HG02678 (cell line): ENCODE measurements around the gene NRXN2.
"Not testable (repeated sequence)": the region's sequence is repeated elsewhere in the genome, so short reads cannot be mapped to it uniquely, and the experiment has no call there.

Experiments
- ATAC-seq: cut with Tn5 transposase; IDR thresholded peaks from one replicate; pipeline ENCODE4 v1.9.1; 2021; ENCODE audit warnings: mild to moderate bottlenecking, moderate library complexity; ENCODE audit not compliant: unreplicated experiment

NRXN2 gene

DNA sequence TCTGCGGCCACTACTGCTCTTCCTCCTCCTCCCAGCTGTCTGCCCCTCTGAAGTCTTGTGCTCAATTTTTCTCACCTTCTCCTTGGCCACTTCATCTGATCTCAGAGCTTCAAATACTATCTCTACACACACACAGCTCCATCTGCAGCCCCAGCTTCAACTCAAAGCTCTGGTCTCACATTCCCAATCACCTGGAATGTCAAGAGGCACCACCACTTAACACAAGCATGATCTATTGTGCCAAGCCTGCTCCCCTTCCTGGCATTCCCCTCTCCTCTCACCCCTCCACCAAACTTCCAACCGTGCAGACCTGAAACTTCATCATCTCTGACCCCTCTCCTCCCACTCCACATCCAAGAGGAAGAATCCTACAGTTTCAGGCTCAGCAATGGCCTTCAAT is 17.5 kb downstream of the NRXN2 start:
- no peak for ATAC-seq

DNA sequence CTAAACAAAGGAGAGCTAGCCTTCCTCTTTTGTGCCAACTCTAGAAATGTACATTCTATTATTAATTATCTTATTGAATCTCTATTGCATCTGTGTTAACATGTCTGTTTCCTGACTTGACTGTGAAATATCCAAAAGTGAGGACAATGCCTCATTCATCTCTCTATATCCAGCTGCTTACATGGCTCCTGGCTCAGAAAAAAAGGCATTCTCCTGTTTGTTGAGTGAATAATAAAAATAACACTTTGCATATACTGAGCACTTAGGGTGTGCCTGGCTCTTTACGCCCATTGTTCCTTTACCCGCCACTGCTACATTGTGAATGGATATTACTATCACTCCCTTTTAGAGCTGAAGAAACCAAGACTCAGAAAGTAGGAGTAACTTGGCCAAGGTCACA is 19.9 kb downstream of the NRXN2 start:
- ATAC-seq = no peak

DNA sequence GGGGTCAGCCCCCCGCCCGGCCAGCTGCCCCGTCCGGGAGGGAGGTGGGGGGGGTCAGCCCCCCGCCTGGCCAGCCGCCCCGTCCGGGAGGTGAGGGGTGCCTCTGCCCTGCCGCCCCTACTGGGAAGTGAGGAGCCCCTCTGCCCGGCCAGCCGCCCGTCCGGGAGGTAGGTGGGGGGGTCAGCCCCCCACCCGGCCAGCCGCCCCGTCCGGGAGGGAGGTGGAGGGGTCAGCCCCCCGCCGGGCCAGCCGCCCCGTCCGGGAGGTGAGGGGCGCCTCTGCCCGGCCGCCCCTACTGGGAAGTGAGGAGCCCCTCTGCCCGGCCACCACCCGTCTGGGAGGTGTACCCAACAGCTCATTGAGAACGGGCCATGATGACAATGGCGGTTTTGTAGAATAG is 21.0 kb downstream of the NRXN2 start:
- not testable (repeated sequence) for ATAC-seq

DNA sequence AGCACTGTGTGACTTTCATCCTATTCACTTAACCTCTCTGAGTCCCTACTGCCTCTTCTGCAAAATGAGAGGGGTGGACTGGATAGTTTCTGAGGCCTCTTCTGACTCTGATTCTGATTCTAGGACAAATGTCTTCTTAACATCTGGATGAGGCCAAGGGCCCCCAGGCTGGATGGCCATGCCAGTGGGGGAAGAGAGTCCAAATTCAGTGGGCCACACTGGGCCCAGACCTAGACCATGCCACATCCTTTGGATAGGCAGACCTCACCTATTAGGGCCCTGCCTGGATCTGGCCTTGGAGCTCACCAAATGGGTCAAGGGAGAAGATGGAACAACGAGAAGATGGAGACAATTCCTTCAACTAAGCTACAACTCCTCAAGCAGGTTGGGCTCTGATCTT is 24.6 kb downstream of the NRXN2 start:
- no peak for ATAC-seq

DNA sequence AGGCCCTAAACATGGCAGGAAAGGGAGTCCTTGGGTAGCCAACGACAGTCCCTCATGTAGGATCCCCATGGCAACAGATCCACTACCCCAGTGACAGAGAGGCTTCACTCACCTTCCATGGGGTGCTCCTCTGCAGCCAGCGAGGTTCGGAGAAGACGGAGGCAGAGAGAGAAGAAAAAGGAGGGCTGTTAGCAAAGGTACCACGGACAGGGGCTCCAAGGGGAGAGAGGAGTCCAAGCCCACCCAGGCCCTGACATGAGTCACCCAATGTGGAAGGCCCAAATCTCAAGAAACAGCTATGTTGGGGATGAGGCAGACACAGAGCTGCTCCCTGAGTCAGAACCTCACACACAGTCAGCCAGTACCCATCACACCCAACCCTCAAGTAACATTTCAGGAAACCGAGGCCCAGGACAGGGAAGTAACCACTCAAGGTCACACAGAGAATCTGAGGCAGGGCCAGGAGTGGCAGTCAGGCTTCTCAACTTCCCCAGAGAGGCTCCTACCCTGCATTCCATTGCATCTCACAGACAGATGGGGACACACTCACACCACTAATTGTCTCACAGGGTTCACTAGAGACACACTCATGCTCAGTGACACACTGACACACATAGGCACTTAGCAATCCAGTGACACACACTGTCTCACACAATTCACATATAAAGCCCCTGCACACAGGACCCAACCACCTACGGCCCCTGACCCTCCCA is 25.2 kb downstream of the NRXN2 start:
- no peak for ATAC-seq

DNA sequence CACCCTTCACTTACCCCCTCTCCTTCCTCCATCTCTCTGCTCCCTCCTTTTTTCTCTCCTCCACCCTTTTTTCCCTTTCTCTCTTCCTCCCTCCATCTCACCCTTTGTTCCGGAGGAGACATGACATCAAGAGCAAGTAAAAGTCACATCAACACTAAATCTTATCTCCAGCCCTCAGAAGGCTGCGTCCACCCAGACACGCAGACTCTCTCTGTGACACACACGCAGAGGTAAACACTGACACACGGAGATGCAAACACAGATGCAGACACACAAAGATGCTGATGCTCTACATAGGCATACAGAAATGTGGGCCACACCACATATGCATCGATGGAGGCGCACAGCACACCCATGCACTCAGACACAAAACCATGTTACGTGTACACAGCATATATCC is 27.0 kb downstream of the NRXN2 start:
- no peak for ATAC-seq

DNA sequence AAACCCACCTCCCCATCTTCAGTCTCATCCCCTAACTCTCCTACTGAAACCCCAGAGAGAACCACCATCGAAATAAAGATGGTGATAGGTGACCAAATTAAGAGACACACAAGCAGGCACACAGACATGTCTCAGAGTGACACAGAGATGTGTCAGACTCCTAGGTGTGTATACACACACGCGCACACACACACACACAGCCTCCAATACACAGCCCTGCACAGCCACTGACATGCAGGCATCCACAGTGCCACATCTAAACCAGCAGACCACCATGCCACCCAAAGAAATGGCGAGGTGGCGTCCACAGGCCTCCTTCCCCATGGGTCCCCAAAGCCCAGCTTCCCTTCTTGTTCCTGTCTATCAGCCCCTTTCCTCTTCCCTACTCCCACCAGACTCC is 27.4 kb downstream of the NRXN2 start:
- no peak for ATAC-seq

DNA sequence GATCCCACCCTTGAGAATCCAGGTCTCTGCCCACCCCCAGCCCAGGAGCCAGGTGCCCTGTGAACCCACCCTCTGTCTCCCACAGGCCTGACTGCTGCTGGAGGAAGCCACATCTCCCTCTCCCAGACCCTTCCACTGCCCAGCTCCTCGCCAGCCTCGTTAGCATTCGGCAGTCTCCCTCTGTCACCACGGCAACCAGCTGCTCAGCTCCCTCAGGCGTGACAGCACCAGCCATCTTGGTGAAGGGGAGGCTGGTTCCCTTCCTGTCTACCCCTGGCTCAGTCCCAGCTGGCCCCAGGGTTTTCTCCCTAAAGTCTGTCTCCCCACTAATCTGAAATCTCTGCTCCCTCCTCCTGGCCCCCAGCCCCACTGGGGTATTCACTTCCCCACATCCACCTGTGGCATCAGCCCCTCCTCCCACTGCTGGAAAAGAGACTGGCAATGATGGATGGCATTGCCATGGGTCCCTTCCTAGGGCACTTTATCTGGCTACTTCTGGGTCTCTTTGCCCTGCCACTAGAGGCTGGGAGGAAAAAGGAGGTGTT is 28.1 kb downstream of the NRXN2 start:
- ATAC-seq = no peak

DNA sequence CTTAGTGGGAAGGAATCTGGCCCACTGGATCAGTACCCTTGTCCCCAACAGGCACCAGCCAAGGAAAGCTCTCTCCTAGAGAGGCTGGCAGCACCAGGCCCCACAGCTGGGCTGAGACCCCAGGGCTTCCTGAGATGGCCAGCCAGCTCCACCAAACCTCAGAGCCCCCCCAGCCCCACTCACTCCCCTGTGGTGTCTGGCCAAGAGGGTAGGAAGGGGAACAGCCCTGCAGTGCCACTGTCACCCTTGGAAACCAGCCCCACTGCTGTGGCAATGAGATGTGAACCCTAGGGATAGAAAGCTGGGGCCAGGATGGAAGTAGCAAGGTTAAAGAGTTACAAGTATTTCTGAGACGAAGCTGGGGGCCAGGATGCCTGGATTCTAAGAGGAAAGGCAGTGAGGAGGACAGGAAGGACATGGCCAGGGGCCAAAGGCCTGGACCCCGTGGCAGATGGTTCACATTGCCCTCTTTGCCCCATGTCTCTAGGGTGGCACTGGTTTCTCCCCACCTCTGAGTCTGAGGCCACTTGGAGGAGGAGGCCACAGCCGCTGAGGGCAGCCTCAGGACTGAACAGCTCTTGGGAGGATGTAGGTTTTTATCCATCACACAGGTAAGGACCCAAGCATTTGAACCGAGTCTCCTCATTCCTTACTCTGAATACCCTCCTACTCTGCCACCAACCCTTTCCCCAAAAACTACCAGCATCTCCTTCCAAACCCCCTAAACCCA is 28.8 kb downstream of the NRXN2 start:
- no peak for ATAC-seq

DNA sequence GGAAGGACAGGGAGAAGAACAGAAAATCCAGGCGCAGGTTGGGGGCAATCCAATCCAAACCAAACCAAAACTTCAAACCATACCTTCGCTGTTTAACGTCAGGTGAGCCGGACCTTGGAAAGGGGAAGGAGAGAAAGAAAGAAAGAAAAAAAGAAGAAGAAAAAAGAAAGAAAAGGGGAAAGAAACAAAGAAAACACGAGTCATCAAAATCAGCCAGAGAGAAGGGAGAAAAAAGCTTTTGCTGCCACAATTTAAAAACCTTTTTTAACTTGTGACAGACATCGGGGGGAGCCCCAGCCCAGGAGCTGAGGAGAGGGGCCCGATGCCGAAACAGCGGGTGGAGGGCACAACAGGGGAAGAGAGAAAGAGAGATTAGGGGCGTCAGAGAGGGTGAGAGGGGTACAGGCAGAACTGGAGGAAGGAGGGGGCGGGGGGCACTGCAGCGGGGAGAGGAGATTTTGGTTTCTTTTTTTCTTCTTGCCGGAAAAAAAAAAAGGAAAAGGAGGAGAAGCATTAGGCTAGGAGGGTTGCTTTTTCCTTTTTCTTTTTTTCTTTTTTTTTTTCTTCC is 30.1 kb downstream of the NRXN2 start:
- no peak for ATAC-seq

DNA sequence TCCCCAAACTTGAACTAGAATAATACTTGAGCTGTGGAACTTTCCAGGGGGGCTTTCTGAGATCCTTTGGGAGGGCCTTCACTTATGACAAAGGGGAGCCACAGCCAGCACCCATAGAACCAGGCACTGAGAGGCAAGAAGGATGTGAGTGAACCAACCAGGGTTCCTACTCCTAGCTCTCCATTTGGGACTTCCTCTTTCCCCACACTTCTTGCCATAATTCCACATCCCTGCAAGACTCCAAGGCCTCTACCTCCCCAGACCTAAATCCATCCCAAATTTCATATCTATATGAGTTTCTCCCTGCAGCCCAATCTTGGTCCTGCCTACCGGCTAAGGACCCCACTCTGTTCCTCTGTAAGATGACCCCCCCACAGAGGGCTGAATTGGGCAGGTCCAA is 31.5 kb downstream of the NRXN2 start:
- ATAC-seq = no peak

DNA sequence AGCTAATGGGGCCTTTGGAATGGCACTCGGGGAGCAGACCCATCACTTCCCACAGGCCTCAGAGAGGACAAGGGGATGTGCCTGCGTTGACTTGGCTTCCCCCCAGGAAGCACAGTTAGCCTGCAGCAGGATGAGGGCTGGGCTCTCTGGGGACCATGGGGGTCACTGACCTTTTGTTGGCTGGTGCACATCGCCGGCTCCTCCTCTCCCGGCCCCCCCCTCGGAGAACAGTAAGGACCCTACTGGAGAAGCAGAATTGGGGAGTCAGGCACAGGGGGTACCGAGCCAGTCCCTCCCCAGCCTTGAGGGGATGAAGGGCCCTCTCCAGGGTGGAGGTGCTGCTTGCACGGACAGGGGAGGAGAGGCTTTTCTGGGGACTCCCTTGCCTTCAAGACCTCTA is 32.8 kb downstream of the NRXN2 start:
- ATAC-seq = no peak

DNA sequence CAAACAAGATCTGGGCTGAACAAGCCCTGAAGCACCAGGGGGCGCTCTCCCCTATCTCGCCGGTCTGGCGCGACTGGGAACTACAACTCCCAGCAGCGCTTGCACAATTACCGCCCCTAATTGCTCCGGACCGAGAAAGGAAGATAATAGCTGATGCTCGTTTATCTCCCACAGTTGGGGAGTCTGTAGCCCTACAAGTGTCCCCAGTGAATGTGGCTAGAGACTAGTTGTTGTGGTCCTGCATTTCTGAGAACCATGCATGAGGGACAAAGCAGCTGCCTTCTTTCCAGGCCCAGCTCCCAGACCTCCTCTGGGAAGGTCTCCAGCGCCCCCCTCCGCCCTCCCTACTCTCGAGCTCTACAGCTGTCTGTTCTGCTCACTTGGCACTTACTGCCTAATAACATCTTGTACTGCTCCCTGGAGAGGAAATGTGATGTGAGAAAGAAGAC is 34.4 kb downstream of the NRXN2 start:
- ATAC-seq = peak; percentile 88

DNA sequence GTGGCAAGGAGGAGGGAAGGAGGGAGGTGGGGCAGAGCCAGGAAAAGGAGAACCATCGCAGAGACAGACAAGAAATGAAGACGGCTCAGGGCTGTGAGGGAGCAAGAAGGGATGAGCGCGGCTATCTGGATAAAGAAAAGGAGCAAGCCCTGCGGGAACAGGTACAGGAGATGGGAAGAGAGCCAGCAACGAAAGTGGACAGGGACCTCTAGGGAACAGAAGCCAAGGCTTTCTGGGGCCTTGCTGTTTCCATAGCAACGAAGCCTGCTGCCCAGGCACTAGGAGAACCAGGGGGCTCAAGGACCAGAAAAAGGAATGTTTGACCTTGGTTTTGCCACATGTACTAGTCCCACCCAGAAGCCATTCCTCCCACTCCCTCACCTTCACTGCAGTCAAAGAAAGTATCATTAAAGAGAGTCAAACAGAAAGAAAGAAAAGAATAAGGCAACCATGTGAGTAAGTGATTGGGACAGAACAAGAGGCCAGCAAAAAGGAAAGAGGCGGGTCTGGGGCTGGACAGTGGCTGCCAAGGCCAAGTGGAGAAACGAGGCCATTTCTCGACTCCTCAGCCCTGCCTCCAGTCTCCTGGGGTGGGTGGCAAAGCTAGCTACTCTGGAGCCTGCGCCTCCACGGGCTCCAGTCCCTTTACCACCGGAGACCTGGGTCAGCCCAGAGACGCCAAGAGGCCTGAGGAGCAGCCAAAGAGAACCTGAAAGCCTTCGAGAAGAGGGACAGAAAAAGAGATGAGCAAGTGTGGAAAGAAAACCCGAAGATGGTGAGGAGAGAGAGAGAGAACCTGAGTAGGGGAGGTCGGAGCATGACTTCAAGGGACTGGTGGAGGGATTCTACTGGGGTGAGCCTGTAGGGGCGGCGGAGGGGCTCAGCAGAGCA is 35.1 kb downstream of the NRXN2 start:
- ATAC-seq = no peak

DNA sequence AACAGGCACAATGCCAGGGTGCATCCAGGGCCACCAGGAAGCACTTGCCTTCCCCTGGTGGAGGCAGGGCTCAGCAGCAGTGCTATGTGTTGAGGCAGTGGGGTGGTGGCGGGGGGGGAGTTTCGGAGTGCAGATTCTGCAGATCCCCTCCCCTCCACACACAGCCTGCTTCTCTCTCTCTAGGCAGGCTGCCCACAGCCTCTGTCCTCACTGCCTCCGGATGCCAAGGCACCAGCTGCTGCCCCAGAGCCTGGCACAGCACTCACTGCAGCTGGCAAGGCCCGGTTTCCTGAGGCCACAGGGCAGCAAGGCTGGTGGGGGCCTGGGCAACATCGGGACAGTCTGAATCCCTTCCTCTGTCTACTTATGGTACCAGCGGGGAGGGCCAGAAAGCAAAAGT is 35.8 kb downstream of the NRXN2 start:
- ATAC-seq = no peak

DNA sequence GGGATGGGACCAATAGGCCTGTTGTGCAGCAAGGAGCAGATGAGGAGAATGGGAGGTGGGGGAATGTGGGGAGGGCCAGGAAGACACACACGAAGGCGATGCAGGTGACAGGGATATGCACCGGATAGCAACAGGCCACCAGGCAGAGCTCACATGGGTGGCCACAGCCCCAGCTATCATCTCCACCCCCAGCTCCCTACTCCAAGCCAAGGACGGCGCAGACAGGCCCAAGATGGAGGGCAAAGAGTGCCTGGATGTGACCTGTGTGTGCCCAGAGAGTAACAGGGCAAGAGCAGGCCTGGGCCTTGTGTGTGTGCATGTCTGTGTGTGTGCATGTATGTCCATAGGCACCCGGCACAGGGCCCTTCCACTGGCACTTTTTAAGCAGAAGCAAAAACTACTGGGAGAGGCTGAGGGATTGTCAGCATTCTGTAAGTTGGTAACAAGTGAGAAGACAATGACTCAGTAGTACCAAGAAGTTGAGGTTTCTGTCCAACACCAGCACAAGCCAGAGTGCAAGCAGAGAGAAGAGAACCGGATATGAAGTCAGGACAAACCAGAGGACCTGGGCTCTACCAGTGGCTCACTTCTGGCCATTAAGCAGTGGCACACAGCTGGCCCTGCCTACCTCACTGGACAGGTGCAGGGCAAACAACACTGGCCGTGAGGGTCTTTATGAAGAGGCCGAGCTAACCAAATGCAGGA is 36.4 kb downstream of the NRXN2 start:
- no peak for ATAC-seq

DNA sequence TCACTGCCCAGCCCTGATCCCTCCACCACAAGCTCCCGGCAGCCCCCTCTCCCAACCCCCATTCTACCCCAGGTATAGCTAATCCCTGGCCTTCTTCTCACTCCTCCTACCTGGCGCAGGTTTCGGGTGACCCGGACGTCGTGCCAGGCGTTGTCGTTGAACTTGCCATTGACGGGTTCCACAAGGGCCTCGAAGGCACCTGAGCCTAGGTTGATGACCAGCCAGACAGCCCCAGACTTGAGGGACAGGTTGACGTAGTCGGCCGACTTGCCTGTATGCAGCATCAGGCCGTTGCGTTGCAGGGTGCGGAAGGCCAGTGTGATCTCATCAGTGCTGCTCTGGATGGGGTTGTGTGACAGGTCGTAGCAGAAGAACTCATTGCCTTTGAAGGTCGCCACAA is 37.5 kb downstream of the NRXN2 start:
- ATAC-seq = no peak

DNA sequence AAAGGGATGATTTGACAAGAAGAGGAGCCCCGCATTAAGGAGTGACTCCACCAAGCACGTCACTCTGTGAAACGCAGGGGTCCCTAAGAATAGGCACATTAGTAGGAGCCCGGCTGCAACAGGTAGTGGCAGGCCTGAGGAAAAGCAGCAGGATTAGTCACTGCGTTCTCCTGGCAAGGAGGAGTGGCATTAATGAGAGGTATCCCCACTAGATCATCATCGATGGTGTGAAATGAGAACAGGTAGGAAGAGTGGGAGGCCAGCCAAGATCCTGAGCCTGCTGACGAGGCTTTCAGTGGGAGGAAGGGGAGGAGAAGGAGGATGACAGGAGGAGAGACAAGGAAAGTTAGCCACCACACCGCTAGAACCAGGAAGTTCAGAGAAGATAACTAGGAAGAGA is 38.6 kb downstream of the NRXN2 start:
- no peak for ATAC-seq

DNA sequence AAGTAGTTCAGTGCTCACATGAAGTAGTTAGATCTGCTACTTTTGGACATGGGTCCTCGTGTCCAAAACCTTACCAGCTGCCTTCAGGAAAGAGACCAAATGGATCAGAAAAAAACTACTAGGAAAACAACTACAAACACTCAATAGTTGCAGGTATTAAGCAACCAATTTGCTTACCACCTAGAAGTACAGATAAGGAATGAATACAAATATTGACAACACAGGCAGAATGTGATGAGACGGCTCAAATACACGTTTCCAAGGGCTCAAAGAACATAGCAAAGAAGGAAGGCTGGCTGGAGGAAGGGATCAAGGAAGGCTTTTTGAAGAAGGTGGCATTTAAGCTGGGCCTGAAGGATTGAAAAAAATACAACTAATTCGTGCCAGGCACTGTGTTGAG is 41.8 kb downstream of the NRXN2 start:
- ATAC-seq = no peak

DNA sequence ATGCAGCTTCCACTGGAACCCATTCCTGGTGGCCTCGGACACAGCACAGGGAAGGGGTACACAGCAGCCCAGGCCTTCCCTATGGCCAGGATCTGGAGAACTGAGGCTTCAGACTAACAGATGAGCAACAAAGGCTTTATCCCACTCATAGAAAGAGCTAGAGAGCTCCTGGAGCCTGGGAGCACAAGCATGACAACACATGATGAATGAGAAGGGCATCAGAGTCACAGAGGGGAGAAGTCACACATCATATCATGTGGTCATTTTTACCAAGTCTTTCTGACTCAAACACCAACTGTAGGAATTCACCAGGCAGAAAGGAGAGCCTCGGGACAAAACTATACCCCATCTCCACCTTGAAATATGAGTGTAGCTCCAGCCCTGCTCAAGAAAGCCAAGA is 43.2 kb downstream of the NRXN2 start:
- ATAC-seq = no peak
